Fibroblast of pulmonary artery (primary cell): ENCODE measurements around the gene BBIP1.

Experiments used
- DNase-seq: peaks from one replicate; pipeline ENCODE4 v3.0.0-alpha.2; 2010; ENCODE audit warnings: low read depth
- H3K4me3 ChIP-seq: replicated peaks from 2 replicates; pipeline ENCODE4 v1.5.1; 2011; ENCODE audit warnings: low read depth, mild to moderate bottlenecking, control low read depth, low read length, moderate library complexity
- TF ChIP-seq, protein P1 (sequence below): IDR thresholded peaks from 2 replicates; pipeline ENCODE4 v1.5.1; 2011; ENCODE audit warnings: mild to moderate bottlenecking, control low read depth, low read length, inconsistent platforms; ENCODE audit errors: missing control alignments

The BBIP1 gene

DNA sequence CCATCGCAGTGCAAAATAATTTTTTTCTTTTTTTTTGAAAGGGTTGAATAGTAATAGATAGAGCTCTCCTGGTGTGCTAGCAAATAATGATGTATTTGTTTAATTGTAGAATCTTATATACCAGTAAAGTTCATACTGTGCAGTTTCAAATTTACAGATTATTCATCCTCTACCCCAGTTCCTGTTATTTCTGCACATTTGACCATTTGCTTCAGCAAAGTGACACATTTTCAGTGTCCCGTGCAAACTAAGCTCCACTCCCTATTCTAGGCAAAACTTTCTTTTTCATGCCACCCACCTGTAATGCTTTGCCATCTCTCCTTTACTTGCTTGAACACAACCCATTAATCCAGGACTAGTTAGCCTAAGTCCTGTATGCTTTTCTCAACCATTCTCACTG, 43.5 kb upstream of the BBIP1 start:
- TF ChIP-seq, protein P1, sequence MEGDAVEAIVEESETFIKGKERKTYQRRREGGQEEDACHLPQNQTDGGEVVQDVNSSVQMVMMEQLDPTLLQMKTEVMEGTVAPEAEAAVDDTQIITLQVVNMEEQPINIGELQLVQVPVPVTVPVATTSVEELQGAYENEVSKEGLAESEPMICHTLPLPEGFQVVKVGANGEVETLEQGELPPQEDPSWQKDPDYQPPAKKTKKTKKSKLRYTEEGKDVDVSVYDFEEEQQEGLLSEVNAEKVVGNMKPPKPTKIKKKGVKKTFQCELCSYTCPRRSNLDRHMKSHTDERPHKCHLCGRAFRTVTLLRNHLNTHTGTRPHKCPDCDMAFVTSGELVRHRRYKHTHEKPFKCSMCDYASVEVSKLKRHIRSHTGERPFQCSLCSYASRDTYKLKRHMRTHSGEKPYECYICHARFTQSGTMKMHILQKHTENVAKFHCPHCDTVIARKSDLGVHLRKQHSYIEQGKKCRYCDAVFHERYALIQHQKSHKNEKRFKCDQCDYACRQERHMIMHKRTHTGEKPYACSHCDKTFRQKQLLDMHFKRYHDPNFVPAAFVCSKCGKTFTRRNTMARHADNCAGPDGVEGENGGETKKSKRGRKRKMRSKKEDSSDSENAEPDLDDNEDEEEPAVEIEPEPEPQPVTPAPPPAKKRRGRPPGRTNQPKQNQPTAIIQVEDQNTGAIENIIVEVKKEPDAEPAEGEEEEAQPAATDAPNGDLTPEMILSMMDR: no peak
- no peak for DNase-seq

DNA sequence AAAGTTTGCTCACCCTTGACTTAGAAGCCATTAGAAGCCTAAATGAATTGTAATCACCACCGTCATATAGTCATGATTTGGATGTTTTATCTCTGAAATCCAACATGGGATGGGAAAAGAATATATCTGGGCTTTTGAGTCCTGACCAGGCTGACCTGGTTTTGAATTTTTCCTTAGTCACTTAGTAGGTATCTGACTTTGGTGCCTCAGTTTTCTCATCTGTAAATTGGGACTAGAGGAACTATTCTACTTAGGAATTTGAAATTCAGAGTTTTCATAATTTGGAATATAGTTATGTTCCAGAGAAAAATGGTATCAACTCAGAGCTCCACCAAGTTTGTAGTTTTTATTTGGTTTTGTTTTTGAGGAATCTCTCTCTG, 41.3 kb upstream of the BBIP1 start:
- H3K4me3 ChIP-seq: no peak overlapping the region
- no peak for DNase-seq
- TF ChIP-seq, protein P1: no peak

More for the DNA sequence above, 43.5 kb upstream of the BBIP1 start:
- H3K4me3 ChIP-seq: no peak overlapping the region

DNA sequence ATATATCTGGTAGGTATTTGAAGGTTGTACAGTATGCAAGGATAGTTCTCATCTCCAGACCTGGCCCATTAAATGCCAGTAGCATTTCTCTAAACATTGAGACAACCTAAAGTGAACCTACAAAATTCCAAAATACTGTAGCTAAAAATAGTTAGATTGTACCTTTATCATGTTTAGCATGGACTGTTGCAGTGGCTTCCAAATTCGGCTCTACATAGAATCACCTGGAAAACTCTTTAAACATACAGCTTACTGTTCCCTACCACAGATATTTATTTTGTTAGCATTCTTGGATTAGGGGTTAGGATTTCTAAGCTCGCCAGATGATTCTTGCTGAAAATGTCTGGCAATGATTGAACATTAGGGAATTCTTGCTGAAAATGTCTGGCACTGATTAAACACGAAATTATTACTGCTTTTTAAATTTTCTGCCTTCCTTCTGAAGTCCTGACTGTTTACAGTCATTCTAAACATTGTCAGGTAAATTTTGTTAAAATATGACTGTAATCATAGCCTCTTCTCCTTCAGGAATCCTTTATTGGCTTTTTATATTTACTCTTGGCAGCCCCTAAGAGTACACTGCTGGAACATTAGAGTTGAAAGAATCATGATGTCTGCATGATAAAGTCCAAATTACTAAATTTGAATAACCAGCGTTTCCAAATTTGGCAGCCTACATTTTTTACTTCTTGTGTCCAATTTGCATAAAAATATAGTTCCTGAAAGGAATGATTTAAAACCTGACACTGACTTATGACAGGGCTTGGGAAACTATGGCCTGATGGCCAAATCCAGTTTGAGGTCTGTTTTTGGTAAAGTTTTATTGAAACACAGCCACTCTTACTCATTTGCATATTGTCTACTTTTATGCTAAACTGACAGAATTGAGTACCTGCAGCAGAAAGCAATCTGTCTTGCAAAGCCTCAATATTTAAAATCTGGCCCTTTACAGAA, 40.7 kb upstream of the BBIP1 start:
- TF ChIP-seq, protein P1: no peak
- no peak overlapping the region for H3K4me3 ChIP-seq
- no peak for DNase-seq

DNA sequence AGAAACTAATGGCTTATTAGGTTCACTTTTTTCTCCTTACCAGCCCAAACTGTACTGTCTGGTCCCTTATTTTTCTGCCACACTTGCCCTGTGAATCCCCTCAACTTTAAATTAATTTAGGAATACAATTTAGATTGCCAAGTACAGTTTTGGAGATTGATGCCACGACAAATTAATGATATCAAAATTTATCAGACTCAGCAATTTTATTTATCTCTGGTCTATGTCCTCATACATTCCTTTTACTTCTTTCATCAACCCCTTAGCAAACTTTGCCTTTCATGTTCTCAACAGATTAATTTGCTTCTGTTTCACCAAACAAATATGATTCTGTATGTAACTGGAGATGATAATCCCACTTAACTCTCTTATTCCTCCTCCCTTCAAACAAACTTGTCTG, 38.6 kb upstream of the BBIP1 start:
- TF ChIP-seq, protein P1: no peak
- no peak for DNase-seq
- no peak overlapping the region for H3K4me3 ChIP-seq

DNA sequence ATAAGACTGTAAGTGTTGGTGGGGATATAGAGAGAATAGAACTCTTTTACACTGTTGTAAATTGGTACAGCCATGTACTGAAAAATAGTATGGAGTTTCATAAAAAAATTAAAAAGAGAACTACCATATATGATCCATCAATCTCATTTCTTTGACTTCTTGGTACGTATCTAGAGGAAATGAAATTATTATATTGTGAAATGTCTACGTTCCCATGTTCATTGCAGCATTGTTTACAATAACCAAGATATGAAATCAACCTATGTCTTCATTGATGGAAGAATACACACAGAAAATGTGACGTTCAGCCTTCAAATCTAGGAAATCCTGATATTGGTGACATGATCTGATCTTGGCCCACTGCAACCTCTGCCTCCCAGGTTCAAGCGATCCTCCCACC, 32.4 kb upstream of the BBIP1 start:
- DNase-seq: no peak
- no peak overlapping the region for H3K4me3 ChIP-seq
- TF ChIP-seq, protein P1: no peak

DNA sequence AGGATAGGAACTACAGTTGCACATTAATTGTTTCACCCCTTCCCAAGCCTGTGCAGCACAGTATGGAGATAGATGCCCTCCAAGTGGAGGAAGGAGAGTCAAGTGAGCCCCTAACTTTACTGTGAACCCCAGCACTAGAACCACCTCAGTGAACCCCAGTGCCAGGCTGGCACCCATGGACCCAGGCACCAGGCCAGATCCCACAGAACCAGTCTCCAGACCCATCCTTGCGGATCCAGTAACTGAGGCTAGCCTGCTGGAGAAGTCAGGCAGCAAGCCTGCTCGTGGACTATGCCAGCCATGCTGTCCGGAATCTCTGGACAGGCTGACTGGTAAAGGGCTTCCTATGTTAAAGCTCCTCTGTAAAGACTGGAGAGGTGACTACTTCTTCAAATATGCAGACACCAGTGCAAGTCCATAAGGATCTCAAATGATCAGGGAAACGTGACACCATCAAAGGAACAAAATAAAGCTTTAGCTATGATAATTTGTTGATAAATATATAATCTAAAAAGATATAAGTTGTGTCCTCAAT, 28.1 kb upstream of the BBIP1 start:
- H3K4me3 ChIP-seq: no peak overlapping the region
- TF ChIP-seq, protein P1: no peak
- no peak for DNase-seq
